Gastroesophageal sphincter (tissue), 3 donors: ENCODE data around the gene TLCD2.

Source experiments
- POLR2A ChIP-seq, 2 donors: fragments of 450-650 bp; IDR thresholded peaks; one replicate each; pipeline ENCODE4 v1.6.1; 2017; ENCODE audit warnings: antibody characterized with exemption in 2 of 2, mild to moderate bottlenecking in 2 of 2, moderate library complexity in 1 of 2
- POLR2AphosphoS5 ChIP-seq: sonication (generic); formaldehyde crosslinking; IDR thresholded peaks from one replicate; pipeline ENCODE4 v1.6.1; 2017; ENCODE audit warnings: antibody characterized with exemption
- TF ChIP-seq, protein P1 (sequence below), 4 experiments: fragments of 200-600 bp in 2 of 4; fragments of 450-650 bp in 2 of 4; sonication (generic) in 1 of 4; IDR thresholded peaks; one replicate each; pipeline ENCODE4 v1.5.1; 2017 to 2019; ENCODE audit warnings: antibody characterized with exemption in 4 of 4, mild to moderate bottlenecking in 2 of 4, moderate library complexity in 2 of 4

DNA sequence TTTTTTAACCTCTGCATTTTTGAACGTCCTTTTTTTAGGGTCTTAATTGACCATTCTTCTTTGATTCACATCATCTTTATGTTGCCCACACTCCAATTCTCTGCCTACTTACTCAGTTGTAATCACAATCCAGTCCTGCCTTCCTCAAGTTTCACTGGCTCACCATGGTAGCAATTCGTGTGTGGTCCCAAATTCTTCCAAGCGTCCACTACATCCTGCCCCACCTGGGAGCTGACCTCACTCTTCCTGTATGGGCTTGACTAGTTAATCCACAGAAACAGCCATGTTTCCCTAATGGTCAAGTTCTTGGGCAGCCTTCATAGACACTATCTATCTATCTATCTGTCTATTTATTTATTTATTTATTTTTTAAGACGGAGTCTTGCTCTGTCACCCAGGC, 7.1 kb downstream of the TLCD2 start:
- TF ChIP-seq, protein P1, sequence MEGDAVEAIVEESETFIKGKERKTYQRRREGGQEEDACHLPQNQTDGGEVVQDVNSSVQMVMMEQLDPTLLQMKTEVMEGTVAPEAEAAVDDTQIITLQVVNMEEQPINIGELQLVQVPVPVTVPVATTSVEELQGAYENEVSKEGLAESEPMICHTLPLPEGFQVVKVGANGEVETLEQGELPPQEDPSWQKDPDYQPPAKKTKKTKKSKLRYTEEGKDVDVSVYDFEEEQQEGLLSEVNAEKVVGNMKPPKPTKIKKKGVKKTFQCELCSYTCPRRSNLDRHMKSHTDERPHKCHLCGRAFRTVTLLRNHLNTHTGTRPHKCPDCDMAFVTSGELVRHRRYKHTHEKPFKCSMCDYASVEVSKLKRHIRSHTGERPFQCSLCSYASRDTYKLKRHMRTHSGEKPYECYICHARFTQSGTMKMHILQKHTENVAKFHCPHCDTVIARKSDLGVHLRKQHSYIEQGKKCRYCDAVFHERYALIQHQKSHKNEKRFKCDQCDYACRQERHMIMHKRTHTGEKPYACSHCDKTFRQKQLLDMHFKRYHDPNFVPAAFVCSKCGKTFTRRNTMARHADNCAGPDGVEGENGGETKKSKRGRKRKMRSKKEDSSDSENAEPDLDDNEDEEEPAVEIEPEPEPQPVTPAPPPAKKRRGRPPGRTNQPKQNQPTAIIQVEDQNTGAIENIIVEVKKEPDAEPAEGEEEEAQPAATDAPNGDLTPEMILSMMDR (IDR thresholded peaks at IDR 0.05): no peak
- no peak for TF ChIP-seq POLR2A (IDR thresholded peaks at IDR 0.05)
- TF ChIP-seq POLR2AphosphoS5: no peak
